Spleen (tissue), 11 donors: ENCODE results near the gene ANKRD50. TPM values are rescaled to one million over a fixed set of nuclear protein-coding genes. Genes with fewer than 3 reads are reported as not detected.

ENCODE experiments used
- DNase-seq: peaks from one replicate; pipeline ENCODE4 v3.0.0-alpha.2; 2020
- H3K27ac ChIP-seq, 8 donors: fragments of 200-600 bp; sonication (generic) in 7 of 8; 1 replicate in 4 of 8; 2 replicates in 4 of 8; pipeline versions ENCODE4 v1.5.0 to v1.8.0; 2016 to 2021; ENCODE audit warnings: inconsistent platforms in 4 of 8, mild to moderate bottlenecking in 4 of 8, moderate library complexity in 1 of 8
- H3K27me3 ChIP-seq, 7 donors: fragments of 200-600 bp; sonication (generic) in 6 of 7; replicated peaks in 1 of 7; 1 replicate in 4 of 7; 2 replicates in 3 of 7; pipeline versions ENCODE4 v1.5.0 to v1.8.0; 2016 to 2021; ENCODE audit warnings: inconsistent platforms in 3 of 7, mild to moderate bottlenecking in 1 of 7
- H3K36me3 ChIP-seq, 6 donors: fragments of 200-600 bp; sonication (generic) in 5 of 6; 1 replicate in 4 of 6; 2 replicates in 2 of 6; pipeline versions ENCODE4 v1.5.0 to v1.8.0; 2016 to 2021; ENCODE audit warnings: inconsistent platforms in 2 of 6
- H3K4me1 ChIP-seq, 6 donors: fragments of 200-600 bp; sonication (generic) in 5 of 6; 1 replicate in 3 of 6; 2 replicates in 3 of 6; pipeline versions ENCODE4 v1.5.0 to v1.8.0; 2016 to 2021; ENCODE audit warnings: inconsistent platforms in 3 of 6
- H3K4me3 ChIP-seq, 8 donors: fragments of 200-600 bp; sonication (generic) in 7 of 8; 1 replicate in 4 of 8; 2 replicates in 4 of 8; pipeline versions ENCODE4 v1.5.0 to v1.8.0; 2016 to 2021; ENCODE audit warnings: inconsistent platforms in 4 of 8, mild to moderate bottlenecking in 4 of 8, moderate library complexity in 2 of 8
- H3K9me3 ChIP-seq, 8 donors: fragments of 200-600 bp; sonication (generic) in 7 of 8; 1 replicate in 4 of 8; 2 replicates in 4 of 8; pipeline versions ENCODE4 v1.5.0 to v1.8.0; 2016 to 2021; ENCODE audit warnings: inconsistent platforms in 4 of 8
- CTCF ChIP-seq, 11 experiments: fragments of 200-600 bp in 7 of 11; fragments of 450-650 bp in 4 of 11; sonication (generic) in 4 of 11; IDR thresholded peaks in 8 of 11; conservative IDR thresholded peaks in 3 of 11; 1 replicate in 7 of 11; 2 replicates in 4 of 11; pipeline versions ENCODE4 v1.4.0 to v1.8.0; 2016 to 2021; ENCODE audit warnings: antibody characterized with exemption in 11 of 11, inconsistent platforms in 4 of 11, mild to moderate bottlenecking in 1 of 11
- POLR2A ChIP-seq, 3 donors: fragments of 450-650 bp; IDR thresholded peaks; one replicate each; pipeline ENCODE4 v1.5.1; 2017; ENCODE audit warnings: antibody characterized with exemption in 3 of 3, mild to moderate bottlenecking in 1 of 3
- POLR2AphosphoS5 ChIP-seq, 3 donors: sonication (generic); formaldehyde crosslinking; IDR thresholded peaks; one replicate each; pipeline ENCODE4 v1.5.1; 2017; ENCODE audit warnings: antibody characterized with exemption in 3 of 3
- WGBS, 5 donors: extraction: QIAGEN DNeasy Blood & Tissue Kit in 3 of 5; methylation state at CpG; one replicate each; pipeline versions ENCODE4 v1.1.5 to v1.1.7; 2013 to 2018; 5-methylcytosine and 5-hydroxymethylcytosine counted together
- intact Hi-C: fragments of 100-400 bp; cut with DNase I; formaldehyde crosslinking; loops from one replicate; pipeline ENCODE4 v1.15.0; 2023; ENCODE audit warnings: low total_unique reads
- polyA plus RNA-seq, 3 donors: library from polyadenylated mRNA; stranded (reverse); fragments of 200-250 nt; gene quantifications; one replicate each; pipeline ENCODE4 v1.2.1, GENCODE V29; 2013
- total RNA-seq, 7 donors: library from RNA; depleted of rRNA in 3 of 7; stranded (reverse); fragments of >200 nt in 3 of 7; fragmentation: NEBNext Ultra II Directional in 4 of 7; extraction: Animal tissue kit (Norgen Biotek cat#: 25700) in 4 of 7; gene quantifications; one replicate each; pipeline versions ENCODE4 v1.1.0 to v1.2.1, GENCODE V29; 2016 to 2021
- donor health status: healthy with polysubstance abuse.
- donor health status: DM: no; HTN: no; CAD: no; lungs with moderate emphysema.
- donor health status: DM: no; HTN: no; CAD: no.
- donor health status: Bipolar disorder and iron deficiency.
- donor health status: healthy.
- donor health status: DM: no; HTN: no; CAD: no.
- donor health status: DM: yes; HTN: yes; CAD: no.

ANKRD50 gene
- total and polyA plus RNA-seq, 10 donors: 0.52 to 11.9 (median 9.0) TPM

GRCh38 chr4:124722071-124722470, 9.5 kb upstream of the ANKRD50 start:
- no peaks in the 10 kb centered on the region for H3K36me3 ChIP-seq
- no peaks in the 10 kb centered on the region for H3K9me3 ChIP-seq
- no peaks in the 10 kb centered on the region for H3K27me3 ChIP-seq
- no peaks in the 10 kb centered on the region for H3K4me1 ChIP-seq
- no peak overlapping the region for H3K4me3 ChIP-seq
- TF ChIP-seq POLR2A (IDR thresholded peaks at IDR 0.05): no peak
- TF ChIP-seq CTCF (IDR thresholded peaks at IDR 0.05 in 8 of 11, conservative IDR thresholded peaks at IDR 0.05 in 3 of 11): no peak
- TF ChIP-seq POLR2AphosphoS5 (IDR thresholded peaks at IDR 0.05): no peak
- DNase-seq: no peak
- intact Hi-C loops: no loop called here
- H3K27ac ChIP-seq: no peak overlapping the region

GRCh38 chr4:124717101-124717500, 4.6 kb upstream of the ANKRD50 start:
- Histone ChIP-seq H3K9me3 (no peaks in the 10 kb centered on the region), H3K36me3 (no peaks in the 10 kb centered on the region), H3K4me1 (peaks cover 0 to 13% (median 3%) of the 10 kb centered on the region in 6 donors), H3K4me3 (no peak overlapping the region), H3K27me3 (peaks cover 0 to 9% (median 0%) of the 10 kb centered on the region in 7 donors), H3K27ac (no peak overlapping the region)
- intact Hi-C loops: no loop called here
- WGBS, 5 donors: 84 to 89% (median 87%) methylated on average over 4 of the region's 4 CpGs
- no peak for DNase-seq
- TF ChIP-seq POLR2A (IDR thresholded peaks at IDR 0.05) (no peak), POLR2AphosphoS5 (IDR thresholded peaks at IDR 0.05) (no peak), CTCF (IDR thresholded peaks at IDR 0.05 in 8 of 11, conservative IDR thresholded peaks at IDR 0.05 in 3 of 11) (no peak)

GRCh38 chr4:124713185-124713592, 657 bp upstream of the ANKRD50 start:
- Histone ChIP-seq H3K9me3 (no peaks in the 10 kb centered on the region), H3K27me3 (peaks cover 0 to 24% (median 0%) of the 10 kb centered on the region in 7 donors), H3K27ac (peak overlapping the region; percentile 69 to 93 (median 89)), H3K4me3 (peak overlapping the region; percentile 66 to 85 (median 72)), H3K36me3 (no peaks in the 10 kb centered on the region), H3K4me1 (peaks cover 6 to 47% (median 27%) of the 10 kb centered on the region in 6 donors)
- WGBS, 5 donors: 1 to 10% (median 3%) methylated on average over 12 of the region's 12 CpGs
- intact Hi-C loops: no loop called here
- peak; percentile 81 for DNase-seq
- TF ChIP-seq CTCF (IDR thresholded peaks at IDR 0.05 in 8 of 11, conservative IDR thresholded peaks at IDR 0.05 in 3 of 11): peak in 7 of 11 experiments; percentile 29 to 49 (median 37)
- TF ChIP-seq POLR2A (IDR thresholded peaks at IDR 0.05): no peak

GRCh38 chr4:124711471-124712371, 811 bp downstream of the ANKRD50 start:
- peaks cover 6 to 47% (median 28%) of the 10 kb centered on the region in 6 donors for H3K4me1 ChIP-seq
- intact Hi-C loops: no loop called here
- H3K4me3 ChIP-seq: peak overlapping the region; percentile 66 to 85 (median 72)
- peak in 1 of 3 donors; percentile 37 for TF ChIP-seq POLR2AphosphoS5 (IDR thresholded peaks at IDR 0.05)
- no peak for TF ChIP-seq POLR2A (IDR thresholded peaks at IDR 0.05)
- DNase-seq: no peak
- H3K9me3 ChIP-seq: no peaks in the 10 kb centered on the region
- H3K36me3 ChIP-seq: no peaks in the 10 kb centered on the region
- 1 to 2% (median 1%) methylated on average over 22 to 35 of the region's 35 CpGs for WGBS, 5 donors
- peaks cover 0 to 24% (median 0%) of the 10 kb centered on the region in 7 donors for H3K27me3 ChIP-seq
- peak overlapping the region; percentile 69 to 93 (median 89) for H3K27ac ChIP-seq
